Activated T-cell treated with anti-CD3 and anti-CD28 coated beads for 1 hour (primary cell): ENCODE measurements around the gene SYNE4.

Experiments used
- DNase-seq: peaks from one replicate; pipeline ENCODE4 v3.0.0-alpha.2; 2020; ENCODE audit warnings: low read depth

The SYNE4 gene

DNA sequence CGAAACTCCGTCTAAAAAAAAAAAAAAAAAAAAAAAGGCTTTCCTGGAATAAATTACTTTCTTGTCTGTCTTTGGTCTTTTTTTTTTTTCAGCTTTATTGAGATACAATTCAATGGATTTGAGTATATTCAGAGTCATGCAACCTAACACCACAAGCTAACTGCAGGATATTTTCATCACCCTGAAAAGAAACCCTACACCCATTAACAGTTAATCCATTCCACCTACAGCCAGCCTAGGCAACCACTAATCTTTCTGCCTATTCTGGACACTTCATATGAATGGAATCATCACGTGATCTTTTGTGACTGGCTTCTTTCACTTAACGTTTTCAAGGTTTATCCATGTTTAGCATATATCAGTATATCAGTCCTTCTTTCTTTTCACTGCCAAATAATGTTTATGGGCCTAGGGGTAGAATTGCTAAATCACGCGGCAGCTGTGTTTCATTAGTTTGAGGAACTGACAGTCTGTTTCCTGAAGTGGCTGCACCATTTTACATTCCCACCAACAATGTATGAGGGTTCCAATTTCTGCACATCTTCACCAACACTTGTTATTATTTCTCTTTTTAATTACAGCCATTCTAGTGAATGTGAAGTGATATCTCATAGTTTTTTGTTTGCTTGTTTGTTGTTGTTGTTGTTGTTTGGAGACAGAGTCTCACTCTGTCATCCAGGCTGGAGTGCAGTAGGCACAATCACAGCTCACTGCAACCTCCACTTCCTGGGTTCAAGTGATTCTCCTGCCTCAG, 52.6 kb downstream of the SYNE4 start:
- no peak for DNase-seq
